Activated B cell treated with CpG ODN at 0.5 μM for 24 hours (primary cell): ENCODE data around the gene FLRT1. TPM values are rescaled to one million over a fixed set of nuclear protein-coding genes. Genes with fewer than 3 reads are reported as not detected.

Source experiments
- ATAC-seq: fragments of 200-7000 bp; cut with Tn5 transposase; one replicate; pipeline ENCODE4 v1.10.0; 2021; ENCODE audit warnings: low read depth, mild to moderate bottlenecking, moderate library complexity
- CTCF ChIA-PET: fragments of 350-600 bp; sonication (Branson Sonifier 250); formaldehyde crosslinking; loops from one replicate; lab custom pipeline; 2021; ENCODE audit warnings: antibody characterized with exemption; lab: Charles Lee
- POLR2A ChIA-PET: fragments of 350-600 bp; sonication (Branson Sonifier 250); formaldehyde crosslinking; loops from one replicate; lab custom pipeline; 2021; ENCODE audit warnings: antibody characterized with exemption; lab: Charles Lee
- DNase-seq: peaks from one replicate; pipeline ENCODE4 v3.0.0; 2022
- H3K27ac Mint-ChIP-seq: one replicate; pipeline ENCODE4 v1.8.0; 2020; ENCODE audit warnings: mixed read lengths
- H3K27me3 Mint-ChIP-seq: one replicate; pipeline ENCODE4 v1.8.0; 2021; ENCODE audit warnings: mixed read lengths
- H3K36me3 Mint-ChIP-seq: one replicate; pipeline ENCODE4 v1.8.0; 2021; ENCODE audit warnings: low read depth, mixed read lengths
- H3K4me1 Mint-ChIP-seq: one replicate; pipeline ENCODE4 v1.8.0; 2021; ENCODE audit warnings: mixed read lengths
- H3K4me3 Mint-ChIP-seq: one replicate; pipeline ENCODE4 v1.8.0; 2020; ENCODE audit warnings: mild to moderate bottlenecking, mixed read lengths
- H3K9me3 Mint-ChIP-seq: one replicate; pipeline ENCODE4 v1.8.0; 2020; ENCODE audit warnings: mixed read lengths
- CTCF ChIP-seq: fragments of 200-600 bp; IDR thresholded peaks from one replicate; pipeline ENCODE4 v1.8.0; 2022; ENCODE audit warnings: antibody characterized with exemption, mild to moderate bottlenecking
- intact Hi-C: fragments of 100-400 bp; cut with micrococcal nuclease; formaldehyde crosslinking; loops from one replicate; pipeline ENCODE4 v1.15.1; 2024
- total RNA-seq: library from RNA; stranded (reverse); gene quantifications from 2 replicates; pipeline ENCODE4 v1.2.3, GENCODE V29; 2022

Gene FLRT1
- total RNA-seq, 1 donor from 2014 or later: not detected

- H3K36me3 Mint-ChIP-seq: no peaks in the 10 kb centered on the region
- H3K27me3 Mint-ChIP-seq: no peaks in the 10 kb centered on the region
- H3K27ac Mint-ChIP-seq: no peak overlapping the region
- ATAC-seq (no peak), DNase-seq (no peak)
- TF ChIP-seq CTCF: no peak
- H3K4me3 Mint-ChIP-seq: no peak overlapping the region
- intact Hi-C loops: no loop called here
- ChIA-PET CTCF (no interaction called here), POLR2A (no interaction called here)
- H3K4me1 Mint-ChIP-seq: no peaks in the 10 kb centered on the region
- H3K9me3 Mint-ChIP-seq: no peaks in the 10 kb centered on the region
These were observed 18.0 kb downstream of the FLRT1 start for GRCh38 chr11:64053699-64054098.

- Mint-ChIP-seq H3K4me1 (no peaks in the 10 kb centered on the region), H3K27ac (no peak overlapping the region), H3K27me3 (no peaks in the 10 kb centered on the region), H3K9me3 (no peaks in the 10 kb centered on the region), H3K4me3 (no peak overlapping the region), H3K36me3 (no peaks in the 10 kb centered on the region)
- no peak for TF ChIP-seq CTCF
- ChIA-PET CTCF (no interaction called here), POLR2A (no interaction called here)
- no peak for DNase-seq
- no peak for ATAC-seq
- intact Hi-C loops: no loop called here
These were observed 19.3 kb downstream of the FLRT1 start for GRCh38 chr11:64055077-64055476.

GRCh38 chr11:64056213-64056785, 20.6 kb downstream of the FLRT1 start:
- H3K27me3 Mint-ChIP-seq: peaks cover 2% of the 10 kb centered on the region
- H3K9me3 Mint-ChIP-seq: no peaks in the 10 kb centered on the region
- no peak overlapping the region for H3K4me3 Mint-ChIP-seq
- intact Hi-C loops: no loop called here
- no peak for ATAC-seq
- POLR2A ChIA-PET: no interaction called here
- no peak for DNase-seq
- no peaks in the 10 kb centered on the region for H3K36me3 Mint-ChIP-seq
- no peak for TF ChIP-seq CTCF
- CTCF ChIA-PET: no interaction called here
- H3K27ac Mint-ChIP-seq: no peak overlapping the region
- peaks cover 6% of the 10 kb centered on the region for H3K4me1 Mint-ChIP-seq

- no peak for TF ChIP-seq CTCF
- CTCF ChIA-PET: no interaction called here
- intact Hi-C loops: no loop called here
- no peak for ATAC-seq
- POLR2A ChIA-PET: no interaction called here
- no peak overlapping the region for H3K27ac Mint-ChIP-seq
- DNase-seq: no peak
- H3K9me3 Mint-ChIP-seq: no peaks in the 10 kb centered on the region
- no peak overlapping the region for H3K4me3 Mint-ChIP-seq
- H3K27me3 Mint-ChIP-seq: peaks cover 2% of the 10 kb centered on the region
- peaks cover 8% of the 10 kb centered on the region for H3K4me1 Mint-ChIP-seq
- H3K36me3 Mint-ChIP-seq: no peaks in the 10 kb centered on the region
These were observed 21.1 kb downstream of the FLRT1 start for GRCh38 chr11:64056861-64057260.

GRCh38 chr11:64057890-64058289, 22.2 kb downstream of the FLRT1 start:
- no peak for TF ChIP-seq CTCF
- Mint-ChIP-seq H3K27ac (no peak overlapping the region), H3K27me3 (peaks cover 10% of the 10 kb centered on the region), H3K9me3 (no peaks in the 10 kb centered on the region), H3K4me3 (no peak overlapping the region), H3K4me1 (peaks cover 8% of the 10 kb centered on the region), H3K36me3 (no peaks in the 10 kb centered on the region)
- CTCF ChIA-PET: no interaction called here
- no peak for DNase-seq
- POLR2A ChIA-PET: no interaction called here
- intact Hi-C loops: no loop called here
- ATAC-seq: no peak
